Effector memory CD4-positive, alpha-beta T cell (primary cell): Measurements from ENCODE around the gene OR2A25.
"Not testable (repeated sequence)": the region's sequence is repeated elsewhere in the genome, so short reads cannot be mapped to it uniquely, and the experiment has no call there.

Source experiments
- DNase-seq, 3 donors: peaks; one replicate each; pipeline ENCODE4 v3.0.0-alpha.2; 2020
- H3K27ac ChIP-seq: 2 replicates; pipeline ENCODE4 v1.7.0; 2013; ENCODE audit warnings: mild to moderate bottlenecking, low read length, moderate library complexity; ENCODE audit not compliant: insufficient read depth, poor library complexity, severe bottlenecking
- H3K27me3 ChIP-seq: replicated peaks from 2 replicates; pipeline ENCODE4 v1.7.0; 2013; ENCODE audit warnings: mild to moderate bottlenecking, low read length; ENCODE audit not compliant: insufficient read depth, control insufficient read depth, poor library complexity, severe bottlenecking
- H3K36me3 ChIP-seq: 2 replicates; pipeline ENCODE4 v1.7.0; 2013; ENCODE audit warnings: mild to moderate bottlenecking, low read length, moderate library complexity; ENCODE audit not compliant: control insufficient read depth, insufficient read depth
- H3K4me1 ChIP-seq: 2 replicates; pipeline ENCODE4 v1.7.0; 2013; ENCODE audit warnings: low read length, mild to moderate bottlenecking; ENCODE audit not compliant: control insufficient read depth, insufficient read depth, poor library complexity, severe bottlenecking
- H3K4me3 ChIP-seq: 2 replicates; pipeline ENCODE4 v1.7.0; 2013; ENCODE audit warnings: low read length, low read depth, mild to moderate bottlenecking; ENCODE audit not compliant: insufficient read depth, poor library complexity, severe bottlenecking
- H3K9me3 ChIP-seq: 2 replicates; pipeline ENCODE4 v1.7.0; 2013; ENCODE audit warnings: mild to moderate bottlenecking, low read length, moderate library complexity; ENCODE audit not compliant: control insufficient read depth

The OR2A25 gene

GRCh38 chr7:144032985-144033709, 36.5 kb upstream of the OR2A25 start:
- Histone ChIP-seq H3K4me1 (no peaks in the 10 kb centered on the region), H3K4me3 (no peak overlapping the region), H3K9me3 (no peaks in the 10 kb centered on the region), H3K36me3 (no peaks in the 10 kb centered on the region), H3K27me3 (peaks cover 3% of the 10 kb centered on the region), H3K27ac (no peak overlapping the region)
- DNase-seq = no peak

- no peaks in the 10 kb centered on the region for H3K9me3 ChIP-seq
- H3K4me3 ChIP-seq = no peak overlapping the region
- H3K36me3 ChIP-seq = no peaks in the 10 kb centered on the region
- H3K27ac ChIP-seq = no peak overlapping the region
- peaks cover 3% of the 10 kb centered on the region for H3K27me3 ChIP-seq
- no peak for DNase-seq
- no peaks in the 10 kb centered on the region for H3K4me1 ChIP-seq
Measured at GRCh38 chr7:144035385-144035784, 34.2 kb upstream of the OR2A25 start.

GRCh38 chr7:144036302-144036885, 33.2 kb upstream of the OR2A25 start:
- peaks cover 3% of the 10 kb centered on the region for H3K27me3 ChIP-seq
- DNase-seq = no peak
- no peak overlapping the region for H3K27ac ChIP-seq
- H3K4me3 ChIP-seq = no peak overlapping the region
- no peaks in the 10 kb centered on the region for H3K36me3 ChIP-seq
- H3K9me3 ChIP-seq = no peaks in the 10 kb centered on the region
- no peaks in the 10 kb centered on the region for H3K4me1 ChIP-seq

- Histone ChIP-seq H3K4me1 (no peaks in the 10 kb centered on the region), H3K27me3 (peaks cover 3% of the 10 kb centered on the region), H3K4me3 (no peak overlapping the region), H3K36me3 (no peaks in the 10 kb centered on the region), H3K27ac (no peak overlapping the region), H3K9me3 (no peaks in the 10 kb centered on the region)
- no peak for DNase-seq
Measured at GRCh38 chr7:144037414-144038035, 32.1 kb upstream of the OR2A25 start.

GRCh38 chr7:144038887-144039286, 30.7 kb upstream of the OR2A25 start:
- Histone ChIP-seq H3K4me3 (no peak overlapping the region), H3K36me3 (no peaks in the 10 kb centered on the region), H3K9me3 (no peaks in the 10 kb centered on the region), H3K4me1 (no peaks in the 10 kb centered on the region), H3K27ac (no peak overlapping the region), H3K27me3 (peaks cover 2% of the 10 kb centered on the region)
- DNase-seq = no peak

GRCh38 chr7:144048648-144049047, 21.0 kb upstream of the OR2A25 start, which contains the start of gene OR2A5:
OR2A5 (plus strand) TSS chr7:144048948; CDS start chr7:144050402, 1,454 bp downstream.
- Histone ChIP-seq H3K4me3 (no peak within 1 kb of the TSS), H3K4me1 (no peaks in the 10 kb centered on the region), H3K27me3 (no peaks in the 10 kb centered on the region), H3K27ac (no peak within 1 kb of the TSS), H3K36me3 (no peaks in the 10 kb centered on the region), H3K9me3 (no peaks in the 10 kb centered on the region)
- no peak for DNase-seq

GRCh38 chr7:144049491-144049890, 20.1 kb upstream of the OR2A25 start:
- no peaks in the 10 kb centered on the region for H3K27me3 ChIP-seq
- H3K9me3 ChIP-seq = no peaks in the 10 kb centered on the region
- H3K4me1 ChIP-seq = no peaks in the 10 kb centered on the region
- H3K27ac ChIP-seq = no peak overlapping the region
- H3K36me3 ChIP-seq = no peaks in the 10 kb centered on the region
- no peak for DNase-seq
- no peak overlapping the region for H3K4me3 ChIP-seq

- no peak overlapping the region for H3K27ac ChIP-seq
- no peak overlapping the region for H3K4me3 ChIP-seq
- no peaks in the 10 kb centered on the region for H3K9me3 ChIP-seq
Measured at GRCh38 chr7:144050093-144050492, 19.5 kb upstream of the OR2A25 start.

GRCh38 chr7:144050884-144051283, 18.7 kb upstream of the OR2A25 start:
- not testable (repeated sequence) for H3K36me3 ChIP-seq, H3K4me1 ChIP-seq, H3K9me3 ChIP-seq, H3K27me3 ChIP-seq, H3K4me3 ChIP-seq, H3K27ac ChIP-seq, DNase-seq

More at GRCh38 chr7:144050093-144050492, 19.5 kb upstream of the OR2A25 start:
- no peaks in the 10 kb centered on the region for H3K36me3 ChIP-seq
- H3K4me1 ChIP-seq = no peaks in the 10 kb centered on the region
- no peaks in the 10 kb centered on the region for H3K27me3 ChIP-seq
- no peak for DNase-seq

GRCh38 chr7:144057954-144058353, 11.7 kb upstream of the OR2A25 start:
- Histone ChIP-seq H3K9me3 (no peaks in the 10 kb centered on the region), H3K27ac (no peak overlapping the region), H3K27me3 (no peaks in the 10 kb centered on the region), H3K4me3 (no peak overlapping the region), H3K36me3 (no peaks in the 10 kb centered on the region), H3K4me1 (no peaks in the 10 kb centered on the region)
- DNase-seq = no peak
